Myometrial cell (primary cell): ENCODE results near the gene SORL1. TPM values are rescaled to one million over a fixed set of nuclear protein-coding genes. Genes with fewer than 3 reads are reported as not detected.

Source experiments
- total RNA-seq: library from RNA; depleted of rRNA; stranded (reverse); fragments of >200 nt; gene quantifications from 2 replicates; pipeline ENCODE4 v1.2.3, GENCODE V29; 2015

Gene SORL1
- 0.29 and 1.4 TPM in 2 replicates for total RNA-seq

GRCh38 chr11:121451986-121452608 is at the start of gene SORL1:
Gene SORL1, plus strand, starts transcription at chr11:121452314. Its CDS starts 18 bp downstream, at chr11:121452332.

GRCh38 chr11:121452609-121453150 is 566 bp downstream of the SORL1 start, which contains the start of gene SORL1-AS1:
Gene SORL1-AS1, minus strand, starts transcription at chr11:121452967.

Other genes starting within 250 kb of the SORL1 start
- 34.6 and 49.4 TPM in 2 replicates for gene SC5D, start 159.5 kb upstream of the SORL1 start, total RNA-seq